OCI-LY7 (cell line): ENCODE results near the gene SLX4IP. TPM values are rescaled to one million over a fixed set of nuclear protein-coding genes. Genes with fewer than 3 reads are reported as not detected.

Experiments used
- BruUV-seq: library from RNA; stranded (reverse); fragments of 400-500 nt; replicated peaks from 2 replicates; lab custom pipeline; 2021; lab: Mats Ljungman, UMichigan
- CTCF ChIA-PET: fragments of 300-600 bp; sonication (Branson Sonifier 250); formaldehyde crosslinking; loops from one replicate; lab custom pipeline; 2022; ENCODE audit warnings: antibody characterized with exemption; ENCODE audit not compliant: unreplicated experiment; lab: Charles Lee
- POLR2A ChIA-PET: fragments of 300-600 bp; sonication (Branson Sonifier 250); formaldehyde crosslinking; loops from one replicate; lab custom pipeline; 2022; ENCODE audit warnings: antibody characterized with exemption; lab: Charles Lee
- DNase-seq: peaks from one replicate; pipeline ENCODE4 v3.0.0-alpha.2; 2015; ENCODE audit warnings: low spot score
- H2AFZ ChIP-seq: fragments of 200-600 bp; sonication (generic), shearing (Covaris generic); 2 replicates; pipeline ENCODE4 v1.6.1; 2014; ENCODE audit warnings: mild to moderate bottlenecking, antibody characterized with exemption, low read length, moderate library complexity
- H3K27ac ChIP-seq: fragments of 200-600 bp; sonication (generic); 2 replicates; pipeline ENCODE4 v1.5.1; 2014; ENCODE audit warnings: mixed run types, low read depth, mild to moderate bottlenecking, moderate library complexity, low read length, inconsistent platforms; ENCODE audit not compliant: poor library complexity, severe bottlenecking
- H3K36me3 ChIP-seq: fragments of 200-600 bp; sonication (generic); 2 replicates; pipeline ENCODE4 v1.6.1; 2014; ENCODE audit warnings: mild to moderate bottlenecking, antibody characterized with exemption, low read length, moderate library complexity, mixed read lengths; ENCODE audit not compliant: insufficient read depth
- H3K4me1 ChIP-seq: fragments of 200-600 bp; sonication (generic); 2 replicates; pipeline ENCODE4 v1.5.1; 2014; ENCODE audit warnings: mild to moderate bottlenecking, low read length; ENCODE audit not compliant: insufficient read depth, poor library complexity, severe bottlenecking
- H3K4me2 ChIP-seq: fragments of 200-600 bp; sonication (generic); 2 replicates; pipeline ENCODE4 v1.6.1; 2014; ENCODE audit warnings: mild to moderate bottlenecking, low read length
- H3K4me3 ChIP-seq: fragments of 200-600 bp; sonication (generic); 2 replicates; pipeline ENCODE4 v1.5.1; 2014; ENCODE audit warnings: mild to moderate bottlenecking, low read depth, low read length; ENCODE audit not compliant: poor library complexity, severe bottlenecking
- H3K79me2 ChIP-seq: fragments of 200-600 bp; sonication (generic); 2 replicates; pipeline ENCODE4 v1.6.1; 2016; ENCODE audit warnings: low read depth, mild to moderate bottlenecking, low read length, moderate library complexity, mixed read lengths; ENCODE audit not compliant: insufficient read depth
- H3K9me2 ChIP-seq: fragments of 200-600 bp; sonication (generic); 2 replicates; pipeline ENCODE4 v1.6.1; 2016; ENCODE audit warnings: mild to moderate bottlenecking, low read length, mixed read lengths; ENCODE audit not compliant: insufficient read depth
- H3K9me3 ChIP-seq: fragments of 200-600 bp; sonication (generic); 2 replicates; pipeline ENCODE4 v1.6.1; 2014; ENCODE audit warnings: mild to moderate bottlenecking, mixed run types, low read length, mixed read lengths
- H4K20me1 ChIP-seq: fragments of 200-600 bp; sonication (generic); 2 replicates; pipeline ENCODE4 v1.6.1; 2014; ENCODE audit warnings: mild to moderate bottlenecking, antibody characterized with exemption, low read length, moderate library complexity, mixed read lengths; ENCODE audit not compliant: insufficient read depth
- EZH2phosphoT487 ChIP-seq: fragments of 200-600 bp; sonication (generic); IDR thresholded peaks from 2 replicates; pipeline ENCODE4 v1.6.1; 2018; ENCODE audit warnings: low read depth, borderline replicate concordance, mild to moderate bottlenecking, mixed run types, antibody characterized with exemption, low read length, moderate library complexity, mixed read lengths
- intact Hi-C: fragments of 100-400 bp; cut with micrococcal nuclease; formaldehyde crosslinking; loops from one replicate; pipeline ENCODE4 v1.10.0; 2022; ENCODE audit not compliant: unreplicated experiment
- total RNA-seq, 2 experiments: library from RNA; depleted of rRNA in 1 of 2; stranded (reverse); fragments of >200 nt in 1 of 2; shearing (Covaris generic) in 1 of 2; gene quantifications; 2 replicates each; pipeline ENCODE4 v1.2.3, GENCODE V29; 2014 to 2022
- TF ChIP-seq, protein P1 (sequence below): fragments of 200-600 bp; sonication (generic); conservative IDR thresholded peaks from 2 replicates; pipeline ENCODE4 v1.5.1; 2014; ENCODE audit warnings: mild to moderate bottlenecking, antibody characterized with exemption, low read length, moderate library complexity, mixed read lengths

Gene SLX4IP
- total RNA-seq, 2 experiments from 2014 or later, result 4.1 to 9.2 TPM

DNA sequence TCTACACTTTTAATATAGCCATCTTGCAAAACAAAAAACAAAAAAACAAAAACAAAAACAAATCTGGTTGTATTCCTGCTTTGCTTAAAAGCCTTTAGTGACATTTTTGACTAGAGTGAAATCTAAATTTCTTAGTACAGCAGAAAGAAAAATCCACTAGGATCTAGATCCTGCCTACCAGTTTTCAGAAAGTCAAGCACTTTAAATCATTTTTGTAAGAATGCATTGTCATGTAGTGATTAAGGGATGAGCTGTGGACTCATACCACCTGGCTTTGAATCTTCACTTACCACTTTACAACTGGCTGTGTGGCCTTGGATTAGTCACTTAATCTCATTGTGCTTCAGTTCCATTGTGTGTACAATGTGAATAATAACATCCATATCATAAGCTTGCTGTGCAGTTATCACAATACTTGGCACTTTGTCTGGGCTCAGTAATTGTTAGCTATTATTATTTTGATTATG lies 5.1 kb upstream of the SLX4IP start:
- Histone ChIP-seq H3K79me2 (no peaks in the 10 kb centered on the region), H3K36me3 (no peaks in the 10 kb centered on the region), H3K4me1 (peaks cover 13% of the 10 kb centered on the region), H3K27ac (no peak overlapping the region), H3K4me2 (no peak overlapping the region), H3K9me2 (no peaks in the 10 kb centered on the region), H3K9me3 (no peaks in the 10 kb centered on the region), H3K4me3 (no peak overlapping the region), H2AFZ (no peak overlapping the region), H4K20me1 (0 out of 2 replicates have a peak, but pooled peaks cover 6% of the 10 kb centered on the region)
- no peak for TF ChIP-seq EZH2phosphoT487
- TF ChIP-seq, protein P1, sequence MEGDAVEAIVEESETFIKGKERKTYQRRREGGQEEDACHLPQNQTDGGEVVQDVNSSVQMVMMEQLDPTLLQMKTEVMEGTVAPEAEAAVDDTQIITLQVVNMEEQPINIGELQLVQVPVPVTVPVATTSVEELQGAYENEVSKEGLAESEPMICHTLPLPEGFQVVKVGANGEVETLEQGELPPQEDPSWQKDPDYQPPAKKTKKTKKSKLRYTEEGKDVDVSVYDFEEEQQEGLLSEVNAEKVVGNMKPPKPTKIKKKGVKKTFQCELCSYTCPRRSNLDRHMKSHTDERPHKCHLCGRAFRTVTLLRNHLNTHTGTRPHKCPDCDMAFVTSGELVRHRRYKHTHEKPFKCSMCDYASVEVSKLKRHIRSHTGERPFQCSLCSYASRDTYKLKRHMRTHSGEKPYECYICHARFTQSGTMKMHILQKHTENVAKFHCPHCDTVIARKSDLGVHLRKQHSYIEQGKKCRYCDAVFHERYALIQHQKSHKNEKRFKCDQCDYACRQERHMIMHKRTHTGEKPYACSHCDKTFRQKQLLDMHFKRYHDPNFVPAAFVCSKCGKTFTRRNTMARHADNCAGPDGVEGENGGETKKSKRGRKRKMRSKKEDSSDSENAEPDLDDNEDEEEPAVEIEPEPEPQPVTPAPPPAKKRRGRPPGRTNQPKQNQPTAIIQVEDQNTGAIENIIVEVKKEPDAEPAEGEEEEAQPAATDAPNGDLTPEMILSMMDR, result no peak
- DNase-seq, result no peak
- no TSS peak for BruUV-seq
- intact Hi-C loops, result loop anchor here (10.0 kb wide), 1 partner anchor 395 kb away; the partner anchor contains the start of gene ANKEF1
- CTCF ChIA-PET, result no interaction called here
- POLR2A ChIA-PET, result interaction anchor here (0.9 kb wide), 1 partner anchor 16 kb away, joined by 3 read pairs; no protein-coding TSS in a partner anchor

DNA sequence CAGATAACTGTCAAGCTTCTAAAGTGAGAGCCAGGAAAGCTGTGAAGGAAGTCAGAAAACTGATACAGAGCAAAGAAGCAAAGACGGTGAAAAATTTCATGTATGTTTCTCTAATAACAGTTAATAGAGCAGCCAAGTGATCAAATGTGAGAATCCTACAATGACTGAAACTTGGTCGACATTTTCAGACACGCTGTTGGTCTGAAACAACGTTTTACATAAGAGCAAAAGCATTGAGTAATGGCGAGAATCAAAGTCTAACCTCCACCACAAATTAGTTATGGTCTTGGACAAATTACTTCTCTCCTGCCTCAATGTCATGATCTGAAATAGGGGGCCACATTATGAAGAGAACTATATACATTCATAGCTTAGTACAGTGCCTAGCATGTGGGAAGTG lies 4.4 kb upstream of the SLX4IP start:
- Histone ChIP-seq H4K20me1 (0 out of 2 replicates have a peak, but pooled peaks cover 3% of the 10 kb centered on the region), H2AFZ (no peak overlapping the region), H3K4me1 (peaks cover 13% of the 10 kb centered on the region), H3K9me3 (no peaks in the 10 kb centered on the region), H3K9me2 (no peaks in the 10 kb centered on the region), H3K79me2 (peaks cover 6% of the 10 kb centered on the region), H3K27ac (no peak overlapping the region), H3K36me3 (no peaks in the 10 kb centered on the region), H3K4me3 (no peak overlapping the region), H3K4me2 (no peak overlapping the region)
- CTCF ChIA-PET, result no interaction called here
- no peak for DNase-seq
- no peak for TF ChIP-seq EZH2phosphoT487
- TF ChIP-seq, protein P1, result no peak
- intact Hi-C loops, result loop anchor here (10.0 kb wide), 1 partner anchor 396 kb away; the partner anchor contains the start of gene ANKEF1
- POLR2A ChIA-PET, result interaction anchor here (0.9 kb wide), 1 partner anchor 17 kb away, joined by 3 read pairs; no protein-coding TSS in a partner anchor
- BruUV-seq, result no TSS peak

DNA sequence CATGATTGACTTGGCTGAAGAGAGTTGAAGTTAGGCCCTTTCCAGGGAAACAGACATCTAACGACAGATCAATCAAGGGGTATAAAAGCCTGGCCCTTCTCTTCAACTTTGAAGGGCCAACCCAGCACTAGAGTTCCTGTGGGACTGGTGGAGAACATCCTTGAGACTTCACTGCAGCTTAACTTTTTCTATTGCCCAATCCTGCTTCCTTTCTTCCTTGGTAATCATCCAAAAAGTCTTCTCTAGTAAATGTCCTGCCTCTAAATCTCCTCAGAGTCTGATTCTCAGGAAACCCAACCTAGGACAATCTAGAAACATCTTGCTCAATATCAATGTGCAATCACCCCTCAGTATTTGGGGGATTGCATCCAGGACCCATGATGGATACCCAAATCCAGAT lies 3.0 kb upstream of the SLX4IP start:
- CTCF ChIA-PET, result interaction anchor here (0.5 kb wide), 1 partner anchor 102 kb away, joined by 3 read pairs; no protein-coding TSS in a partner anchor
- H3K4me2 ChIP-seq, result no peak overlapping the region
- intact Hi-C loops, result loop anchor here (10.0 kb wide), 1 partner anchor 397 kb away; the partner anchor contains the start of gene ANKEF1

More for the DNA sequence above, 3.0 kb upstream of the SLX4IP start:
- H3K9me2 ChIP-seq, result no peaks in the 10 kb centered on the region
- no peaks in the 10 kb centered on the region for H3K36me3 ChIP-seq
- H3K4me3 ChIP-seq, result no peak overlapping the region
- no TSS peak for BruUV-seq
- no peak for DNase-seq
- TF ChIP-seq, protein P1, result no peak
- no peak for TF ChIP-seq EZH2phosphoT487
- peaks cover 27% of the 10 kb centered on the region for H3K4me1 ChIP-seq
- peaks cover 19% of the 10 kb centered on the region for H3K79me2 ChIP-seq
- no peak overlapping the region for H3K27ac ChIP-seq
- no peaks in the 10 kb centered on the region for H3K9me3 ChIP-seq
- H2AFZ ChIP-seq, result no peak overlapping the region
- POLR2A ChIA-PET, result interaction anchor here (1.1 kb wide), 1 partner anchor 22 kb away, joined by 3 read pairs; no protein-coding TSS in a partner anchor
- H4K20me1 ChIP-seq, result 0 out of 2 replicates have a peak, but pooled peaks cover 3% of the 10 kb centered on the region
